NCI-H1930 (cell line): ENCODE data around the gene RRAGA.
"Not testable (repeated sequence)": the region's sequence is repeated elsewhere in the genome, so short reads cannot be mapped to it uniquely, and the experiment has no call there.

Experiments used
- DNase-seq, 2 experiments: peaks; one replicate each; lab custom pipeline; 2025; lab: John Stamatoyannopoulos, UW

The RRAGA gene

DNA sequence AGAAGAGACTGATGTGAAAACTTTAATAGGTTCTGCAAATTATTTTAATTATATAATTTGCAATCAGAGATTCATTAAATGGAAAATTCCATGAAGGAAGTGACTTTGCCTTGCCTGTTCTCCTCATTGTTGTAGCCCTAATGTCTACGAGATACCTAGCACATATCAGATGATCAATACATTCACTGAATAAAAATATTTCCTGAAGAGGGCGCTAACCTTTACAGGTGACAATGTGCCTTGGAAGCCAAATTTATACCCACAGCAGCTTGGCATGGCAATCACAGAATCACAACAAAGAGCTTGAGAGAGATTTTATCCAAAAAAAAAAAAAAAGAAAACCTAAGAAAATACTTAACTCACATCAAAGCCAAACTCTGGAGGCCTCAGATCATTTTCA, 36.1 kb downstream of the RRAGA start:
- DNase-seq = peak in 1 of 2 experiments; percentile 5

DNA sequence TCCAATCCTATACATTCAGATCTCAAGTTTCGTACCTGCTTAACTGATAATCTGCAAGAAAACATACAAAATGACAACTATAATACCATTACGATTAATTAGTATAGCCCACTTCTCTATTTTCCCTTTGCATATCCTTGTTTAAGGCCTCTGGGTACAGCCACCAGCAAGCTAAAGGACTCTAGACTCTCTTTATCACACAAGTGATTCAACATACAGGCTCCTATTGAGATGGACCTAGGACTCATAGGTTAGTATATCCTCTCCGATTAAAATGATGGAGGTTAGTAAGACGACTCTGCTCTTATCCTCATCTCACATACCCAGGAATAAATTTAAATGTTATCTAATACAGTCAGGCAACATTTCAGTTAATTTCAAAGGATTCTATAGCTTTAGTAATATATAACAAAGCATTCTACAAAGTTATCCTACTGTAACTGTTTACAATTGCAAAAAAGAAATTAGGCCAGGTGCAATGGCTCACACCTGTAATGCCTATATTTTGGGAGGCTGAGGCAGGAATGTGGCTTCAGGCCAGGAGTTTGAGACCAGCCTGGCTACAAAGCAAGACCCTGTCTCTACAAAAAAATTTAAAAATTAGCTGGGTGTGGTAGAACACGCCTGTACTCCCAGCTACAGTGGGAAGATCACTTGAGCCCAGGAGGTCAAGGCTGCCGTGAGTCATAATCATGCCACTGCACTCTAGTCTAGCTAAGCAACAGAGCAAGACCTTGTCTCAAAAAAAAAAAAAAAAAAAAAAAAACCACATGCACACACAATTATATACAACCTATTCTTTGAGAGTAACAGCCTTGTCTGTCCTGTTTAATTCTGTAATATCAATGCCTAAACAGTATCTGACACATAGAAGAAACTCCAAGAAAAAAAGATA, 38.1 kb downstream of the RRAGA start:
- no peak for DNase-seq

DNA sequence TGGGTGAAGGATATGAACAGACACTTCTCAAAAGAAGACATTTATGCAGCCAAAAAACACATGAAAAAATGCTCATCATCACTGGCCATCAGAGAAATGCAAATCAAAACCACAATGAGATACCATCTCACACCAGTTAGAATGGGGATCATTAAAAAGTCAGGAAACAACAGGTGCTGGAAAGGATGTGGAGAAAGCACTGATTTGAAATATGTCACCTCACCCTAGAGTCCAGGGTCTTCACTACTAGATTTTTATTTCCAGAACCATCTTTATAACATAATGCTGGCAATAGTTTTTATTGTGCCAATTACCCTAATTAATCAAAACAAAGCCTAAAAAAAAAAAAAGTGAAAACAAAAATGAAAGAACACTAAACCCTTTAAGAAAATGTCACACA, 48.2 kb downstream of the RRAGA start:
- DNase-seq = not testable (repeated sequence)
